SK-N-SH treated with all-trans-retinoic acid at 6 μM for 48 hours (cell line): ENCODE results near the gene PRLH.

Experiments
- ARNTL ChIP-seq: fragments of 450-650 bp; formaldehyde crosslinking; IDR thresholded peaks from 2 replicates; pipeline ENCODE4 v1.5.0; 2020; ENCODE audit warnings: low read depth, mild to moderate bottlenecking, moderate library complexity, borderline replicate concordance
- CREB5 ChIP-seq: fragments of 250-450 bp; sonication (Bioruptor Pico); IDR thresholded peaks from 2 replicates; pipeline ENCODE4 v1.5.1; 2020; ENCODE audit warnings: low read depth, mild to moderate bottlenecking, moderate library complexity
- ZC3H10 ChIP-seq: fragments of 250-450 bp; sonication (Bioruptor Pico); IDR thresholded peaks from 2 replicates; pipeline ENCODE4 v1.5.1; 2021; ENCODE audit warnings: mild to moderate bottlenecking, moderate library complexity
- ZFP3 ChIP-seq: fragments of 250-450 bp; sonication (Bioruptor Pico); IDR thresholded peaks from 2 replicates; pipeline ENCODE4 v1.5.0; 2020; ENCODE audit warnings: mild to moderate bottlenecking, moderate library complexity
- ZNF565 ChIP-seq: fragments of 450-650 bp; formaldehyde crosslinking; conservative IDR thresholded peaks from 2 replicates; pipeline ENCODE4 v1.5.0; 2020; ENCODE audit warnings: low read depth, mild to moderate bottlenecking, moderate library complexity
- TF ChIP-seq, protein P1 (sequence below): fragments of 250-450 bp; sonication (Bioruptor Pico); IDR thresholded peaks from 2 replicates; pipeline ENCODE4 v1.5.0; 2020; ENCODE audit warnings: mild to moderate bottlenecking, moderate library complexity

DNA sequence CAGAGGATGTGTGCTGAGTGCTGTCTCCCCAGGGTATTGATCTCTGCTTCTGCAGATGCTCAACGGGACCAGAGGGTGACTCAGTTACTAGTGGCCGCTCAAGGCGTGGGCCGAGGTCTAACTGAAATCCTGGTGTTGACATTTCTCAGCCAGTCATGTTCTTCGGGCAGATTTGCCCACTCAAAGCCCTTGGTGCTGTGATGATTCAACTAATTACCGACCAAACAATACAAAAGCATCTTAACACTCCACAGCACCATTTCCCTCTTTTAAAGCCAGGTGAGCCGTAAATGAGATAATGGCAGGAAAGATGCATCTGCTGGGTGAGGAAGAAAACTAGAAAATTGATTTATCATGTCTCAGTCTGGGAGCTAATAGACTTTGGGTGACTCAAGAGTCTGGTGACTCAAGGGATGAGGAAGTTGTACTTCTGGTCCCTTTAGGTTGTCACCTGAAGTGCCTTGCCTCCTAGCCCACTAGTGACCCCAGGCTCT, 32.7 kb upstream of the PRLH start:
- TF ChIP-seq ZFP3 (CRISPR knock-in tag), result no peak
- TF ChIP-seq ZC3H10, result no peak
- no peak for TF ChIP-seq ARNTL (CRISPR knock-in tag)
- TF ChIP-seq, protein P1, sequence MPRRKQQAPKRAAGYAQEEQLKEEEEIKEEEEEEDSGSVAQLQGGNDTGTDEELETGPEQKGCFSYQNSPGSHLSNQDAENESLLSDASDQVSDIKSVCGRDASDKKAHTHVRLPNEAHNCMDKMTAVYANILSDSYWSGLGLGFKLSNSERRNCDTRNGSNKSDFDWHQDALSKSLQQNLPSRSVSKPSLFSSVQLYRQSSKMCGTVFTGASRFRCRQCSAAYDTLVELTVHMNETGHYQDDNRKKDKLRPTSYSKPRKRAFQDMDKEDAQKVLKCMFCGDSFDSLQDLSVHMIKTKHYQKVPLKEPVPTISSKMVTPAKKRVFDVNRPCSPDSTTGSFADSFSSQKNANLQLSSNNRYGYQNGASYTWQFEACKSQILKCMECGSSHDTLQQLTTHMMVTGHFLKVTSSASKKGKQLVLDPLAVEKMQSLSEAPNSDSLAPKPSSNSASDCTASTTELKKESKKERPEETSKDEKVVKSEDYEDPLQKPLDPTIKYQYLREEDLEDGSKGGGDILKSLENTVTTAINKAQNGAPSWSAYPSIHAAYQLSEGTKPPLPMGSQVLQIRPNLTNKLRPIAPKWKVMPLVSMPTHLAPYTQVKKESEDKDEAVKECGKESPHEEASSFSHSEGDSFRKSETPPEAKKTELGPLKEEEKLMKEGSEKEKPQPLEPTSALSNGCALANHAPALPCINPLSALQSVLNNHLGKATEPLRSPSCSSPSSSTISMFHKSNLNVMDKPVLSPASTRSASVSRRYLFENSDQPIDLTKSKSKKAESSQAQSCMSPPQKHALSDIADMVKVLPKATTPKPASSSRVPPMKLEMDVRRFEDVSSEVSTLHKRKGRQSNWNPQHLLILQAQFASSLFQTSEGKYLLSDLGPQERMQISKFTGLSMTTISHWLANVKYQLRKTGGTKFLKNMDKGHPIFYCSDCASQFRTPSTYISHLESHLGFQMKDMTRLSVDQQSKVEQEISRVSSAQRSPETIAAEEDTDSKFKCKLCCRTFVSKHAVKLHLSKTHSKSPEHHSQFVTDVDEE (CRISPR knock-in tag), result no peak
- no peak for TF ChIP-seq ZNF565 (CRISPR knock-in tag)
- no peak for TF ChIP-seq CREB5
